Measurements from ENCODE around the gene RDH8.

The RDH8 gene

GRCh38 chr19:10008184-10008765 lies 5.0 kb upstream of the RDH8 start:
- H3K36me3 ChIP-seq (ENCODE audit: insufficient read depth, low read length), result no peaks in the 10 kb centered on the region
- no peak overlapping the region for H3K4me3 ChIP-seq
- TF ChIP-seq FOXP2 (optimal IDR thresholded peaks at IDR 0.05; ENCODE audit: control extremely low read depth, extremely low read length, insufficient read depth), result no peak
- TF ChIP-seq EZH2 (IDR thresholded peaks at IDR 0.05), result no peak
- TF ChIP-seq POLR2AphosphoS5 (IDR thresholded peaks at IDR 0.05; ENCODE audit: borderline replicate concordance, low read depth, low read length), result no peak
- H3K9me3 ChIP-seq (ENCODE audit: low read depth, low read length), result no peaks in the 10 kb centered on the region
- no peak overlapping the region for H3K27ac ChIP-seq
- H3K9ac ChIP-seq (ENCODE audit: insufficient read length), result no peak overlapping the region
- DNase-seq (ENCODE audit: low read depth, low spot score), result no peak

DNA sequence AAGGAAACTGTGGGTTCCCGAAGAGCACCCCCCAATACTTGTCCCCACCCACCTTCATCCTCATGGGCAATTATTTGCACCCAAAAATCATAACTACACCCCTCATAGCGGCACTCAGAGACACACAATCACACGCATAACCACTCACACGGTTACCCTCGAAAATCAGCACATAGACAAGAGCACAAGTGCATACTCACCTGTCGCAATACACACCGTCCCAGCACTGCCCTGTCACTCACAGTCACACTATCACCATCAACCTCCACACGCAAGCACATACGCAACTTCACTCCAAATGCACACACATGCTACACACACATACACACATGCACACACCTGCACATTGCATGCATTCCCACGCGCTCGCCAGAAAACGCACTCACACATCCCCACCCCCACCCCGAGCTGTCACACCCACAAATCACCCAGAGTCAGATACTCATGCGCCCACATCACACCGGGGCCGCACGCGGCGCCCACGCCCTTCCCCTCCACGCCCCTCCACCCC lies 3.5 kb upstream of the RDH8 start:
- no peak overlapping the region for H3K27ac ChIP-seq
- H3K9ac ChIP-seq (ENCODE audit: insufficient read length), result no peak overlapping the region
- no peaks in the 10 kb centered on the region for H3K36me3 ChIP-seq (ENCODE audit: insufficient read depth, low read length)
- no peak for DNase-seq (ENCODE audit: low read depth, low spot score)
- H3K9me3 ChIP-seq (ENCODE audit: low read depth, low read length), result no peaks in the 10 kb centered on the region
- TF ChIP-seq EZH2 (IDR thresholded peaks at IDR 0.05) (no peak), POLR2AphosphoS5 (IDR thresholded peaks at IDR 0.05; ENCODE audit: borderline replicate concordance, low read depth, low read length) (no peak), FOXP2 (optimal IDR thresholded peaks at IDR 0.05; ENCODE audit: control extremely low read depth, extremely low read length, insufficient read depth) (no peak)
- H3K4me3 ChIP-seq, result no peak overlapping the region

DNA sequence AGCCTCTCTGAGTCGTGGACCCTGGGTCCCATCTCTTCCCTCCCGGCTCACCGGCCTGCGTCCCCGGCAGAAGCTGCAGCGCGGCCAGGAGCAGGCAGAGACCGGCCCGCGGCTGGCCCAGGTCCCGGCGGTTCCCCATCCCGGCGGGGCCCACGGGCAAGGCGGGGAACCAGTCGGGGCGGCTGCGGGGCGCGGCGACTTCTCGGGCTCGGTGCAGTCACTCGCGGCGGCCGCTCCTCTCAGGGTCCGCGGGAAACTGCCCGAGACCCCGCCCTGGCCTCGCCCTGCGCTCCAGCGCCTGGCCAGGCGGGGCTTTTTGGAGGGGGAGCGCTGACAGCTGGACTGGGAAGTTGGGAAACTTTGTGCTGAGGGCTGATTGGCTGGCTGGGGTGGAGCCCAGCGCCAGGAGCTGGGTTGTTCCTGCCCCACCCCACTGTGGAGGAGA lies 3.0 kb upstream of the RDH8 start, which contains the start of gene COL5A3:
Gene COL5A3, minus strand, starts transcription at position 258 of the 445 bp plus-strand sequence. Its CDS starts 119 bp downstream, at position 139.
- TF ChIP-seq POLR2AphosphoS5 (IDR thresholded peaks at IDR 0.05; ENCODE audit: borderline replicate concordance, low read depth, low read length), result no peak
- TF ChIP-seq EZH2 (IDR thresholded peaks at IDR 0.05), result no peak
- no peak for TF ChIP-seq FOXP2 (optimal IDR thresholded peaks at IDR 0.05; ENCODE audit: control extremely low read depth, extremely low read length, insufficient read depth)
- DNase-seq (ENCODE audit: low read depth, low spot score), result no peak
- no peak within 1 kb of the TSS for H3K4me3 ChIP-seq
- no peaks in the 10 kb centered on the region for H3K36me3 ChIP-seq (ENCODE audit: insufficient read depth, low read length)
- H3K9me3 ChIP-seq (ENCODE audit: low read depth, low read length), result no peaks in the 10 kb centered on the region
- no peak within 1 kb of the TSS for H3K9ac ChIP-seq (ENCODE audit: insufficient read length)
- H3K27ac ChIP-seq, result no peak within 1 kb of the TSS

- Histone ChIP-seq H3K36me3 (ENCODE audit: insufficient read depth, low read length) (no peaks in the 10 kb centered on the region), H3K27ac (no peak overlapping the region), H3K9me3 (ENCODE audit: low read depth, low read length) (no peaks in the 10 kb centered on the region), H3K4me3 (no peak overlapping the region), H3K9ac (ENCODE audit: insufficient read length) (no peak overlapping the region)
- TF ChIP-seq FOXP2 (optimal IDR thresholded peaks at IDR 0.05; ENCODE audit: control extremely low read depth, extremely low read length, insufficient read depth), result no peak
- TF ChIP-seq EZH2 (IDR thresholded peaks at IDR 0.05), result no peak
- TF ChIP-seq POLR2AphosphoS5 (IDR thresholded peaks at IDR 0.05; ENCODE audit: borderline replicate concordance, low read depth, low read length), result no peak
- no peak for DNase-seq (ENCODE audit: low read depth, low spot score)
Observed at GRCh38 chr19:10010939-10011338, 2.3 kb upstream of the RDH8 start.

- no peak overlapping the region for H3K27ac ChIP-seq
- no peak overlapping the region for H3K9ac ChIP-seq (ENCODE audit: insufficient read length)
- no peaks in the 10 kb centered on the region for H3K9me3 ChIP-seq (ENCODE audit: low read depth, low read length)
- no peak for DNase-seq (ENCODE audit: low read depth, low spot score)
- H3K4me3 ChIP-seq, result no peak overlapping the region
- no peaks in the 10 kb centered on the region for H3K36me3 ChIP-seq (ENCODE audit: insufficient read depth, low read length)
- no peak for TF ChIP-seq FOXP2 (optimal IDR thresholded peaks at IDR 0.05; ENCODE audit: control extremely low read depth, extremely low read length, insufficient read depth)
- no peak for TF ChIP-seq POLR2AphosphoS5 (IDR thresholded peaks at IDR 0.05; ENCODE audit: borderline replicate concordance, low read depth, low read length)
- TF ChIP-seq EZH2 (IDR thresholded peaks at IDR 0.05), result no peak
Observed at GRCh38 chr19:10011974-10012373, 1.3 kb upstream of the RDH8 start.

DNA sequence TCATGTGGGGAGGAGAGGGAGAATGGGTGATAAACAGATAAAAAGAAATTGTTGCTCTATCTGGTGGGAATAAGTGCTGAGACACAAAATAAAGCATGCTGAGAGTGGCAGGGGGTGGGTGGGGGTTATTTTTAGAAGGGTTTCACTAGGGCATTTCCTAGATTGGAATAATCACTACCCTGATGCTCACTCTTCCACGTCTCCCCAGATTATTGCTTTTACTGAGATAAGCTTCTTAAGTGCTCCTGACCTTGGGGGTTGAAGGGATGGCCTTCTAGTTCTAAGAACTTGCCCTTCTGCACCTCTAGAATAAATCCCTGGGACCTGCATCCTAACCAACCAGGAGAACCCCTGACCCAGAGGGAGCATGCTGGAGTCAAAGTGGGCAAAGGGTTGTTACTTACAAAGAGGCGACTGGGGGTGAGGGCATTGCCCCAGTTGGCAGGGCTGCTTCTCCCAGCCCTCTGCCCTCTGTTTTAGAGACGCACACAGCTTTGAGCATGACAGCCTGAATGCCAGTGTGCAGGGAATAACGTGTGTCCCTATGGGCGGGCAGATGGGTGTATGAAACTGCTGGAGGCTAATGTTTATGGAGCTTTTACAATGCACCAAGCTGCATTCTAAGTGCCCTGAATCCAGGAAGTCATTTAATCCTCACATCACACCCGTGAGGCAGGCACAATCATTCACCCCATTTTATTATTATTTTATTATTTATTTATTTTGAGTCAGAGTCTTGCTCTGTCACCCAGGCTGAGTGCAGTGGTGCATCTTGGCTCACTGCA lies 743 bp downstream of the RDH8 start:
- no peak overlapping the region for H3K4me3 ChIP-seq
- no peak for TF ChIP-seq POLR2AphosphoS5 (IDR thresholded peaks at IDR 0.05; ENCODE audit: borderline replicate concordance, low read depth, low read length)
- no peak for TF ChIP-seq EZH2 (IDR thresholded peaks at IDR 0.05)
- TF ChIP-seq FOXP2 (optimal IDR thresholded peaks at IDR 0.05; ENCODE audit: control extremely low read depth, extremely low read length, insufficient read depth), result no peak
- H3K9ac ChIP-seq (ENCODE audit: insufficient read length), result no peak overlapping the region
- H3K36me3 ChIP-seq (ENCODE audit: insufficient read depth, low read length), result no peaks in the 10 kb centered on the region
- H3K27ac ChIP-seq, result no peak overlapping the region
- no peak for DNase-seq (ENCODE audit: low read depth, low spot score)
- no peaks in the 10 kb centered on the region for H3K9me3 ChIP-seq (ENCODE audit: low read depth, low read length)

- no peaks in the 10 kb centered on the region for H3K9me3 ChIP-seq (ENCODE audit: low read depth, low read length)
- TF ChIP-seq POLR2AphosphoS5 (IDR thresholded peaks at IDR 0.05; ENCODE audit: borderline replicate concordance, low read depth, low read length) (no peak), FOXP2 (optimal IDR thresholded peaks at IDR 0.05; ENCODE audit: control extremely low read depth, extremely low read length, insufficient read depth) (no peak), EZH2 (IDR thresholded peaks at IDR 0.05) (no peak)
- no peaks in the 10 kb centered on the region for H3K36me3 ChIP-seq (ENCODE audit: insufficient read depth, low read length)
- DNase-seq (ENCODE audit: low read depth, low spot score), result no peak
- no peak overlapping the region for H3K27ac ChIP-seq
- no peak overlapping the region for H3K4me3 ChIP-seq
- no peak overlapping the region for H3K9ac ChIP-seq (ENCODE audit: insufficient read length)
Observed at GRCh38 chr19:10018263-10018662, 5.0 kb downstream of the RDH8 start.

DNA sequence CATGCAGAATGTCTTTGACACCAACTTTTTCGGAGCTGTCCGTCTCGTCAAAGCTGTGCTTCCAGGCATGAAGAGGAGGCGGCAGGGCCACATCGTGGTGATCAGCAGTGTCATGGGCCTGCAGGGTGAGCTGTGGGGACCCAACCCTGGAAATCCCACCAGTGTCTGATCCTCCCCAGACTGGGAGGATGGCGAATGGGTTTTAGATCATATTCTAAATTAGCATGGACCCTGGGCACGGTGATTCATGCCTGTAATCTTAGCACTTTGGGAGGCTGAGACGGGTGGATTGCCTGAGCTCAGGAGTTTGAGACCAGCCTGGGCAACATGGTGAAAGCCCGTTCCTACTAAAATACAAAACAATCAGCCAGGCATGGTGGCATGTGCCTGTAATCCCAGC lies 5.5 kb downstream of the RDH8 start:
- Histone ChIP-seq H3K4me3 (no peak overlapping the region), H3K36me3 (ENCODE audit: insufficient read depth, low read length) (no peaks in the 10 kb centered on the region), H3K9ac (ENCODE audit: insufficient read length) (no peak overlapping the region), H3K27ac (no peak overlapping the region), H3K9me3 (ENCODE audit: low read depth, low read length) (no peaks in the 10 kb centered on the region)
- TF ChIP-seq POLR2AphosphoS5 (IDR thresholded peaks at IDR 0.05; ENCODE audit: borderline replicate concordance, low read depth, low read length), result no peak
- TF ChIP-seq FOXP2 (optimal IDR thresholded peaks at IDR 0.05; ENCODE audit: control extremely low read depth, extremely low read length, insufficient read depth), result no peak
- no peak for TF ChIP-seq EZH2 (IDR thresholded peaks at IDR 0.05)
- no peak for DNase-seq (ENCODE audit: low read depth, low spot score)

Measured in SK-N-MC (cell line).